Natural killer cell (primary cell): ENCODE data around the gene ITGA7. TPM values are rescaled to one million over a fixed set of nuclear protein-coding genes. Genes with fewer than 3 reads are reported as not detected.
A peak's percentile ranks its signal among the peaks of the same experiment; 100 is the strongest.

ENCODE experiments used
- ATAC-seq, 3 donors: fragments of 150-1000 bp in 2 of 3; fragments of 200-7000 bp in 1 of 3; cut with Tn5 transposase; 1 replicate in 1 of 3; 2 replicates in 2 of 3; pipeline ENCODE4 v1.10.0; 2021; ENCODE audit warnings: mild to moderate bottlenecking in 2 of 3, moderate library complexity in 2 of 3
- DNase-seq, 2 donors: peaks; one replicate each; pipeline versions ENCODE4 v3.0.0 to v3.0.0-alpha.2; 2013 to 2021; ENCODE audit warnings: mixed read lengths in 1 of 2
- H3K27ac ChIP-seq: one replicate; pipeline ENCODE4 v1.5.1; 2013; ENCODE audit warnings: mild to moderate bottlenecking, low read length
- H3K27me3 ChIP-seq: one replicate; pipeline ENCODE4 v1.6.1; 2013; ENCODE audit warnings: low read length; ENCODE audit not compliant: control insufficient read depth, insufficient read depth
- H3K36me3 ChIP-seq: one replicate; pipeline ENCODE4 v1.6.1; 2013; ENCODE audit warnings: low read length; ENCODE audit not compliant: control insufficient read depth, insufficient read depth
- H3K4me1 ChIP-seq: one replicate; pipeline ENCODE4 v1.6.1; 2013; ENCODE audit warnings: low read length; ENCODE audit not compliant: control insufficient read depth, insufficient read depth
- H3K4me3 ChIP-seq: one replicate; pipeline ENCODE4 v1.5.1; 2013; ENCODE audit warnings: low read length
- H3K9me3 ChIP-seq: one replicate; pipeline ENCODE4 v1.6.1; 2013; ENCODE audit warnings: low read length; ENCODE audit not compliant: control insufficient read depth, insufficient read depth
- H3K27ac Mint-ChIP-seq, 2 donors: one replicate each; pipeline ENCODE4 v1.8.0; 2022; ENCODE audit warnings: mild to moderate bottlenecking in 2 of 2, mixed read lengths in 2 of 2, moderate library complexity in 1 of 2
- H3K27me3 Mint-ChIP-seq, 2 donors: one replicate each; pipeline ENCODE4 v1.8.0; 2022; ENCODE audit warnings: low read depth in 2 of 2, mixed read lengths in 2 of 2
- H3K36me3 Mint-ChIP-seq: one replicate; pipeline ENCODE4 v1.8.0; 2022; ENCODE audit warnings: mixed read lengths
- H3K4me1 Mint-ChIP-seq, 2 donors: one replicate each; pipeline ENCODE4 v1.8.0; 2022; ENCODE audit warnings: mixed read lengths in 2 of 2
- H3K4me3 Mint-ChIP-seq: one replicate; pipeline ENCODE4 v1.8.0; 2022; ENCODE audit warnings: mild to moderate bottlenecking, moderate library complexity, mixed read lengths
- H3K9me3 Mint-ChIP-seq, 2 donors: one replicate each; pipeline ENCODE4 v1.8.0; 2022; ENCODE audit warnings: mixed read lengths in 2 of 2
- WGBS: methylation state at CpG from one replicate; pipeline ENCODE4 v1.1.7; 2013; ENCODE audit warnings: missing lambda C conversion rate; ENCODE audit not compliant: insufficient coverage; 5-methylcytosine and 5-hydroxymethylcytosine counted together
- intact Hi-C: fragments of 100-400 bp; cut with micrococcal nuclease; formaldehyde crosslinking; loops from one replicate; pipeline ENCODE4 v1.14.2; 2022
- total RNA-seq, 4 donors: library from RNA; stranded (reverse); fragments of 120-200 nt in 1 of 4; gene quantifications; one replicate each; pipeline versions ENCODE4 v1.2.3 to v1.2.4, GENCODE V29; 2013 to 2022
- TF ChIP-seq, protein P1 (sequence below): fragments of 200-600 bp; IDR thresholded peaks from one replicate; pipeline ENCODE4 v1.8.0; 2022; ENCODE audit warnings: antibody characterized with exemption

The ITGA7 gene
- total RNA-seq, 3 donors from 2014 or later (not counting 1 experiment from before 2014, with no cell fraction given): 2.8 to 4.6 (median 4.3) TPM

DNA sequence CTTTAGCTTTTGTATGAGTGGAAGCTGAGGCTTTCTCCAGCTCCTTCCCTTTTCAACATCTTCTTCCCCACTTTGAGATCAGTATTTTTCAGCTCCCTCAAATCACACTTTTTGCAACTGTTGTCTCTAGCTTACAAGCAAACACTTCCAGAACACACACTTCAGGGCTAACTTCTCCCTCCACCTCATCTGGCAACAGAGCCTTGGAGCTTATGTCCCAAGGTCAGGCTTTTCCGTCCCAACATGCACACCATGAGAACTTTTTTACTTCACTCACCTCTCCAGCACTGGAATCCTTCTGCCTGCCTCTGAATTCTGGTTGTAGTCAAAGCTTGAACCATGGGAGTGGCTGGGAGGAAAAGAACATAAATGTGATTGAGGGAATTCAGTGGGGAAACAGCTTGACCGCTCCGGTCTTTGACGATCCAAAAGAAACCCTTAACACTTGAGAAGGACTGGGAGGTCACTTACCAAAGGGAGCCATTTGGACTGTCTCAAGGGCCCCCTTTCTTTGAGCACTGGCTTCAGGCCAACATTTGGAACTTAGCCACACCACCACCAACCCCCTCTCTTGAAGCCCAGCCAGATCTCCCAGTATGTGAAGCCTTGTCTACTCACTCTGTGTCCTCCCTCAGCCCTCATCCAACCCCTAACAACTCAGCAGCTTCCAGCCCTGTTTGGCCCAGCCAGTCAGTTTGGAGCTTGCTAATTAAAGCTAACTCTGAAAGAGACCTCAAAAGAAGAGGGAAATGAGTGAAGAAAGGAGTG lies 4.3 kb upstream of the ITGA7 start:
- Histone ChIP-seq H3K36me3 (no peaks in the 10 kb centered on the region), H3K27me3 (peaks cover 11% of the 10 kb centered on the region), H3K4me1 (peaks cover 31% of the 10 kb centered on the region), H3K4me3 (no peak overlapping the region), H3K27ac (no peak overlapping the region), H3K9me3 (no peaks in the 10 kb centered on the region)
- no peaks in the 10 kb centered on the region for H3K9me3 Mint-ChIP-seq
- no peaks in the 10 kb centered on the region for H3K36me3 Mint-ChIP-seq
- H3K27me3 Mint-ChIP-seq: peaks cover 24 to 26% of the 10 kb centered on the region in 2 donors
- no peak for ATAC-seq
- H3K4me3 Mint-ChIP-seq: no peak overlapping the region
- intact Hi-C loops: no loop called here
- WGBS: 97% methylated on average over 4 of the region's 4 CpGs
- H3K27ac Mint-ChIP-seq: no peak overlapping the region
- TF ChIP-seq, protein P1, sequence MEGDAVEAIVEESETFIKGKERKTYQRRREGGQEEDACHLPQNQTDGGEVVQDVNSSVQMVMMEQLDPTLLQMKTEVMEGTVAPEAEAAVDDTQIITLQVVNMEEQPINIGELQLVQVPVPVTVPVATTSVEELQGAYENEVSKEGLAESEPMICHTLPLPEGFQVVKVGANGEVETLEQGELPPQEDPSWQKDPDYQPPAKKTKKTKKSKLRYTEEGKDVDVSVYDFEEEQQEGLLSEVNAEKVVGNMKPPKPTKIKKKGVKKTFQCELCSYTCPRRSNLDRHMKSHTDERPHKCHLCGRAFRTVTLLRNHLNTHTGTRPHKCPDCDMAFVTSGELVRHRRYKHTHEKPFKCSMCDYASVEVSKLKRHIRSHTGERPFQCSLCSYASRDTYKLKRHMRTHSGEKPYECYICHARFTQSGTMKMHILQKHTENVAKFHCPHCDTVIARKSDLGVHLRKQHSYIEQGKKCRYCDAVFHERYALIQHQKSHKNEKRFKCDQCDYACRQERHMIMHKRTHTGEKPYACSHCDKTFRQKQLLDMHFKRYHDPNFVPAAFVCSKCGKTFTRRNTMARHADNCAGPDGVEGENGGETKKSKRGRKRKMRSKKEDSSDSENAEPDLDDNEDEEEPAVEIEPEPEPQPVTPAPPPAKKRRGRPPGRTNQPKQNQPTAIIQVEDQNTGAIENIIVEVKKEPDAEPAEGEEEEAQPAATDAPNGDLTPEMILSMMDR: no peak
- no peak for DNase-seq
- peaks cover 22 to 30% of the 10 kb centered on the region in 2 donors for H3K4me1 Mint-ChIP-seq

DNA sequence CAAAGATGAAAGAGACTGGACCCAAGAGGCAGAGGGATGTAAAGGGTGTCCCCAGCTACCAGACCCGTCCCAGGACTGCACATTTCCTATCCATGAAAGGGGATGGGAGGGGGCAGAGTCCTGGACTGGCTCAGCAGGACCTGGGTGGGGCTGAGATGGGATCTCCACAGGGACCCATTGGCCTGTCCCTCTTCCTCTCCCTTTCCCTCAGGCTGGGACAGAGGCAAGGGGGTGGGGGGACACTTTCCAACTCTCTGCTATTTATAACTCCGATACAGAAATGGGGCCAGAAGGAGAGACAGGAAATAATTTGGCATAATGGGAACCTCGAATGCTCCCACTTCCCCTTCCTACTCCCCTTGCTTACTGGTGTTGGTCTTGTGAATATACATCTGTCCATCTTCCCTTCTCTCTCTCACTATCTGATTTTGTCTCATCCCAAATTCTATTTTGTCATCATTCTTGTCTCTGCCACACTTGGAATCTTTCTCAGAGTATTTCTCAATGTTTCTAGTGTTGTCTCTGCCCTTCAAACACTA lies 1.1 kb upstream of the ITGA7 start:
- ATAC-seq: no peak
- Mint-ChIP-seq H3K27me3 (peaks cover 30% of the 10 kb centered on the region in 2 donors), H3K4me3 (peak overlapping the region; percentile 85), H3K27ac (peak overlapping the region in 1 of 2 donors; percentile 23), H3K36me3 (no peaks in the 10 kb centered on the region), H3K9me3 (no peaks in the 10 kb centered on the region), H3K4me1 (peaks cover 14 to 17% of the 10 kb centered on the region in 2 donors)
- Histone ChIP-seq H3K4me1 (peaks cover 18% of the 10 kb centered on the region), H3K4me3 (no peak overlapping the region), H3K27me3 (peaks cover 17% of the 10 kb centered on the region), H3K9me3 (no peaks in the 10 kb centered on the region), H3K27ac (no peak overlapping the region), H3K36me3 (no peaks in the 10 kb centered on the region)
- TF ChIP-seq, protein P1: no peak
- no peak for DNase-seq
- intact Hi-C loops: no loop called here
- WGBS: 5% methylated on average over 2 of the region's 3 CpGs

DNA sequence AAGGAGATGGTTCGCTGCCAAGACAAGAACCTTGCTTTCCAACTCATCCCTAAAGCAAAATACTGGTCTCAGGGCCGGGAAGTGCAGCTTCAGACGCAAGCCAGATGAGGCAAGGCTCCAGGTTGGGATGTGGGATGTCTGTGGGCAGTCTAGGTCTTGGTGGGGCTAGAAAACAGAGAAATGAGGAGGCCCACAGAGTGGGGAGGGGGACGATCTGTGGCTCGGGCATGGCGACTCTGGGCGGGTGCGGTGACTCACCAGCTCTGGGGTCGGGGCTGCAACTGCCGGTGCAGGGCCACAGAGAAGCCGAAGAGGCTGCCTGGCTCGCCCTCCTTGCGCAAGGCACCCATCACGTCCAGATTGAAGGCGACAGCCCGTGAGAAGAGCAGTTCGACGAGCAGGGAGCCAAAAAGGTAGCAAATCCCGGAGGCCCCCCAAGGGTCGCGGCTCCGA lies 459 bp downstream of the ITGA7 start:
- peak overlapping the region in 1 of 2 donors; percentile 12 for H3K27ac Mint-ChIP-seq
- no peaks in the 10 kb centered on the region for H3K9me3 Mint-ChIP-seq
- peaks cover 14 to 17% of the 10 kb centered on the region in 2 donors for H3K4me1 Mint-ChIP-seq
- TF ChIP-seq, protein P1: no peak
- no peaks in the 10 kb centered on the region for H3K9me3 ChIP-seq
- H3K36me3 ChIP-seq: no peaks in the 10 kb centered on the region
- no peaks in the 10 kb centered on the region for H3K36me3 Mint-ChIP-seq
- 19% methylated on average over 22 of the region's 22 CpGs for WGBS
- DNase-seq (no peak), ATAC-seq (peak in 2 of 3 donors; percentile 50 to 57)
- intact Hi-C loops: no loop called here
- H3K27me3 Mint-ChIP-seq: peaks cover 30% of the 10 kb centered on the region in 2 donors
- peaks cover 17% of the 10 kb centered on the region for H3K27me3 ChIP-seq
- H3K4me1 ChIP-seq: peaks cover 18% of the 10 kb centered on the region
- H3K4me3 ChIP-seq: peak overlapping the region; percentile 21
- no peak overlapping the region for H3K27ac ChIP-seq
- H3K4me3 Mint-ChIP-seq: peak overlapping the region; percentile 80
